Sigmoid colon (tissue), 7 donors: ENCODE measurements around the gene DHX32. TPM values are rescaled to one million over a fixed set of nuclear protein-coding genes. Genes with fewer than 3 reads are reported as not detected.
"Not testable (repeated sequence)": the region's sequence is repeated elsewhere in the genome, so short reads cannot be mapped to it uniquely, and the experiment has no call there.

Source experiments
- DNase-seq: peaks from one replicate; pipeline ENCODE4 v3.0.0-alpha.2; 2019
- H3K27ac ChIP-seq, 4 donors: fragments of 200-600 bp; sonication (generic); one replicate each; pipeline ENCODE4 v1.5.1; 2016 to 2019; ENCODE audit warnings: mild to moderate bottlenecking in 1 of 4
- H3K27me3 ChIP-seq, 3 donors: fragments of 200-600 bp; sonication (generic); one replicate each; pipeline ENCODE4 v1.5.1; 2019; ENCODE audit warnings: mild to moderate bottlenecking in 1 of 3
- H3K36me3 ChIP-seq, 4 donors: fragments of 200-600 bp; sonication (generic); one replicate each; pipeline ENCODE4 v1.5.1; 2016 to 2019
- H3K4me1 ChIP-seq, 4 donors: fragments of 200-600 bp; sonication (generic); one replicate each; pipeline ENCODE4 v1.5.1; 2017 to 2019
- H3K4me3 ChIP-seq, 4 donors: fragments of 200-600 bp; sonication (generic); one replicate each; pipeline ENCODE4 v1.5.1; 2017 to 2019; ENCODE audit warnings: mild to moderate bottlenecking in 2 of 4, moderate library complexity in 1 of 4
- H3K9me3 ChIP-seq, 4 donors: fragments of 200-600 bp in 3 of 4; sonication (generic) in 3 of 4; one replicate each; pipeline versions ENCODE4 v1.5.1 to v1.6.1; 2013 to 2019
- POLR2AphosphoS5 ChIP-seq, 4 donors: sonication (generic); formaldehyde crosslinking; IDR thresholded peaks; one replicate each; pipeline ENCODE4 v1.6.1; 2017; ENCODE audit warnings: antibody characterized with exemption in 4 of 4
- WGBS, 2 donors: extraction: QIAGEN DNeasy Blood & Tissue Kit; methylation state at CpG; one replicate each; pipeline ENCODE4 v1.1.7; 2013; 5-methylcytosine and 5-hydroxymethylcytosine counted together
- intact Hi-C: fragments of 100-400 bp; cut with DNase I; formaldehyde crosslinking; loops from one replicate; pipeline ENCODE4 v1.15.1; 2023
- polyA plus RNA-seq, 3 donors: library from polyadenylated mRNA; stranded (reverse); fragments of 200-250 nt; gene quantifications; one replicate each; pipeline ENCODE4 v1.2.3, GENCODE V29; 2013
- total RNA-seq, 4 donors: library from RNA; depleted of rRNA; stranded (reverse); fragments of >200 nt; gene quantifications; one replicate each; pipeline ENCODE4 v1.1.0, GENCODE V29; 2016
- donor health status: healthy with polysubstance abuse.
- donor health status: Bipolar disorder and iron deficiency.
- donor health status: healthy.

The DHX32 gene
- total and polyA plus RNA-seq, 7 donors = 16.0 to 57.8 (median 22.4) TPM

DNA sequence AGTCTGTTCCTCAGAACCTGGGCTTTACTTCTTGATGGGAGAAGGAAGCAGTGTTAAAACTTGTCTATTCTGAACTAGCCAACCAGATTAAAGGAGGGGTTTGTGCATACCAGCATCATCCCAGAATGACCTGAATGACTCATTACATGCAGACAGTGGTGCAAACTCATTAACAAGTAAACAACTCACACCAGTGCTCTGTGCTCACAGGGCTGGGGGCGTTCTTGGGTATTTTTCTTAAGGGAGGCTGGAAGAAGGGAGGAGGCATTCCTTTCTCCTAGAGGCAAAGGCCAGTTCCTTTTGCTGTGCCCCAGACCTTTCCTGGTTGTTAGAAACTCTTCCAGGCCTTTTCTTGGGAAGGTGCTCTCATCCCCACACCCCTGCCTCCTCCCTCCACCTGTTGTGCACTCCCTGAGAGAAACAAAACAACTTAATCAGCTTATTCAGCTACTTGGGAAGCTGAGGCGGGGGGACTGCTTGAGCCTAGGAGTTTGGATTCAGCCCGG, 22.1 kb upstream of the DHX32 start:
- intact Hi-C loops, H3K27ac ChIP-seq, H3K4me3 ChIP-seq, H3K4me1 ChIP-seq, H3K36me3 ChIP-seq, H3K9me3 ChIP-seq, H3K27me3 ChIP-seq: not testable (repeated sequence)
- 77% methylated on average over 3 of the region's 3 CpGs for WGBS, 2 donors
- DNase-seq = peak; percentile 67

GRCh38 chr10:125900963-125901362, 19.9 kb upstream of the DHX32 start:
- intact Hi-C loops, H3K9me3 ChIP-seq, H3K4me3 ChIP-seq, H3K27me3 ChIP-seq, DNase-seq, H3K27ac ChIP-seq, H3K36me3 ChIP-seq, H3K4me1 ChIP-seq: not testable (repeated sequence)
- 77 to 82% methylated on average over 3 of the region's 3 CpGs for WGBS, 2 donors

DNA sequence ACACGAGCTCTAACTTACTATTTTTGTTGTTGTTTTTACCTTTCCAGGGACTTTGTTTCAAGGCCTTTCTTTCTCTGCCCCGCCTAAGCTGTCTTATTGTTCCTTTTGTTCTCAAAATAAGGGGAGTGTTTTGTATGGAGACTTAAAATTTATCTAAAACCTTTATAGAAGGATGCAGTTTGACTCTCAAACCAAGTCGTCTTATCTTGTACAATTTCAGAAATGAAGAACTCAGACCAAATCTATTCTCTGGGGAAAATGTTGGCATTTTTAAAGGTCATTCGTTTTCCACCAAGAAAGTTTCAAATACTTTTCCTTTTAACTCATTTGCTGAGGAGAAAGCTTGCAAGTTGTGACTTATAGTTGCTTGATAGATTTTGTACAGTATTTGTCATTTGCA, 16.2 kb upstream of the DHX32 start:
- H3K27ac ChIP-seq, H3K36me3 ChIP-seq, H3K9me3 ChIP-seq, H3K27me3 ChIP-seq, intact Hi-C loops, DNase-seq: not testable (repeated sequence)
- 26 to 43% methylated on average over 4 of the region's 4 CpGs for WGBS, 2 donors
- Histone ChIP-seq H3K4me1 (peaks cover 0 to 16% (median 4%) of the 10 kb centered on the region in 4 donors), H3K4me3 (peak overlapping the region in 2 of 4 donors; percentile 82 to 92)

DNA sequence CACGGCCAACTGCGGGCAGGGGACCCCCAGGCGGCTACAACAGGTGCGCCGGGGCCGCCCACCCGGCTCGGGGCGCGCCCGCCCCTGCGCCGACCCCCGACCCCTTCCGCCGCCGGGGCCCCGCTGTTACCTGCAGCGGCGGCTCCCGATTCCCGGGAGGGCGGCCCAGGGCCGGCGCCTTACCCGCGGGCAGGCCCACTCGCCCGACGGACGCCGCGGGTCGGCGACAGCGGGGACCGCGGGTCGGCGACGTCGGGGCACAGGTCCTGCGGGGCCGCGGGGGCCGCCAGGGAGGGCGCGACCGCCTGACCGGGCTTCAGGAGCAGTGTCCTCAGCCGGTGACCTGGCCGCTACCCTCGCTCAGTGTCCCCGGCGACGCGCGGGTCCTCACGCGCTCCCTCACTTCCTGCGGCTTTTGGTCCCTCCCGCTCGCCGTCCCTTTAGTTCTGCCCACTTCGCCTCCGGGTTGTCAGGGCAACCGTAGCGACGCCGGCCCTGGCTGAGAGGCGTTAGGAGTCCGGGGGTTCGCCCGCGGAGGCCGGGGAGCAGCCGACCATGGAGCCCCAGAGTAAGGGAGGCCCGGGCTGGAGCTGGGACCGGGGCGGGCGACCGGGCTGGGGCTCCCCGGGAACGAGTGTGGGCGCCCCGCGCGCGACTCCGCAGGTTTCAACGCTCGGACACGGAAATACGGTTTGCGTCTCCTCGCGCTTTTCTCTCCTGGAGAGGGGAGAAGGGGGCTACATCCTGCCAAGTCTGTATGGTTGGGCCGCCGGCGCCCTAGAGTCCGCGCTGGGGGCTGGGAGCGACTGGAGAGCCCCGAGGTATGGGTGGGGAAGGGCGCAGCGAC, 15.2 kb upstream of the DHX32 start, which contains the start of gene FANK1:
Gene FANK1, plus strand, starts transcription at position 477 of the 847 bp plus-strand sequence. Its CDS starts 79 bp downstream, at position 556.
- H3K27me3 ChIP-seq, H3K36me3 ChIP-seq, H3K9me3 ChIP-seq, intact Hi-C loops: not testable (repeated sequence)
- H3K4me1 ChIP-seq = peaks cover 0 to 16% (median 4%) of the 10 kb centered on the region in 4 donors
- H3K27ac ChIP-seq = peak within 1 kb of the TSS; percentile 82 to 88 (median 86)
- DNase-seq = peak; percentile 94
- peak; percentile 60 to 80 (median 74) for TF ChIP-seq POLR2AphosphoS5 (IDR thresholded peaks at IDR 0.05)
- WGBS, 2 donors = 24 to 26% methylated on average over 106 of the region's 106 CpGs
- peak within 1 kb of the TSS; percentile 82 to 98 (median 90) for H3K4me3 ChIP-seq

GRCh38 chr10:125895130-125896087, 14.3 kb upstream of the DHX32 start:
- H3K4me3 ChIP-seq = peak overlapping the region; percentile 82 to 98 (median 90)
- peak overlapping the region; percentile 82 to 88 (median 86) for H3K27ac ChIP-seq
- H3K36me3 ChIP-seq, H3K27me3 ChIP-seq, H3K9me3 ChIP-seq, intact Hi-C loops: not testable (repeated sequence)
- 25 to 31% methylated on average over 50 of the region's 50 CpGs for WGBS, 2 donors
- DNase-seq = peak; percentile 73
- H3K4me1 ChIP-seq = peaks cover 0 to 16% (median 4%) of the 10 kb centered on the region in 4 donors
- TF ChIP-seq POLR2AphosphoS5 (IDR thresholded peaks at IDR 0.05) = peak in 2 of 4 donors; percentile 18 to 22

- intact Hi-C loops, H3K27me3 ChIP-seq, H3K36me3 ChIP-seq, H3K27ac ChIP-seq, H3K4me3 ChIP-seq, H3K9me3 ChIP-seq, DNase-seq: not testable (repeated sequence)
- 41 to 65% methylated on average over 3 of the region's 3 CpGs for WGBS, 2 donors
- peaks cover 0 to 16% (median 4%) of the 10 kb centered on the region in 4 donors for H3K4me1 ChIP-seq
Observed at GRCh38 chr10:125894176-125894575, 13.1 kb upstream of the DHX32 start.

DNA sequence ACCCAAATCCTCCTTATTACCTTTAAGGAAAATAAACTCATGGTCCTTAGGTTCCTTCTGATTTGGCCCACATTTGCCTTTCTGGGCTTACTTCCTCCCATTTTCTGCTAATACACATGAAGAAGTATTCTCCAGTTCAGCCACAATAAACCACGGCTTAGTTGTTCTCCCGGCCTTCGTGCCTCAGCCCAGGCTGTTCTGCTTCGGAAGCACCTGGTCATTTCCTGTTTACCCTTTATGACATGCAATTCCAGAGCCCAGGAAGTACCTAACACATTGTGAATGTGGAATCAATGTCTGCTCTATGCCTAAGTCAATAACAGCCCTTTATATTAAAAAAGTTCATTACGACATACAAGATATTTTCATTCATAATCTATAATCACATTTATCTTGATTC, 11.3 kb upstream of the DHX32 start:
- H3K4me1 ChIP-seq = peaks cover 0 to 16% (median 4%) of the 10 kb centered on the region in 4 donors

GRCh38 chr10:125889441-125889840, 8.3 kb upstream of the DHX32 start:
- H3K4me3 ChIP-seq, intact Hi-C loops, H3K27me3 ChIP-seq, H3K36me3 ChIP-seq, H3K27ac ChIP-seq, H3K9me3 ChIP-seq, DNase-seq, H3K4me1 ChIP-seq: not testable (repeated sequence)
- WGBS, 2 donors = 74 to 81% methylated on average over 4 of the region's 4 CpGs

More for the DNA sequence above, 11.3 kb upstream of the DHX32 start:
- H3K27ac ChIP-seq, H3K4me3 ChIP-seq, H3K36me3 ChIP-seq, DNase-seq, H3K9me3 ChIP-seq, intact Hi-C loops, H3K27me3 ChIP-seq: not testable (repeated sequence)
- WGBS, 2 donors = 17 to 60% methylated on average over 5 of the region's 5 CpGs
